ENCODE data around the gene CDCA7.

The CDCA7 gene

DNA sequence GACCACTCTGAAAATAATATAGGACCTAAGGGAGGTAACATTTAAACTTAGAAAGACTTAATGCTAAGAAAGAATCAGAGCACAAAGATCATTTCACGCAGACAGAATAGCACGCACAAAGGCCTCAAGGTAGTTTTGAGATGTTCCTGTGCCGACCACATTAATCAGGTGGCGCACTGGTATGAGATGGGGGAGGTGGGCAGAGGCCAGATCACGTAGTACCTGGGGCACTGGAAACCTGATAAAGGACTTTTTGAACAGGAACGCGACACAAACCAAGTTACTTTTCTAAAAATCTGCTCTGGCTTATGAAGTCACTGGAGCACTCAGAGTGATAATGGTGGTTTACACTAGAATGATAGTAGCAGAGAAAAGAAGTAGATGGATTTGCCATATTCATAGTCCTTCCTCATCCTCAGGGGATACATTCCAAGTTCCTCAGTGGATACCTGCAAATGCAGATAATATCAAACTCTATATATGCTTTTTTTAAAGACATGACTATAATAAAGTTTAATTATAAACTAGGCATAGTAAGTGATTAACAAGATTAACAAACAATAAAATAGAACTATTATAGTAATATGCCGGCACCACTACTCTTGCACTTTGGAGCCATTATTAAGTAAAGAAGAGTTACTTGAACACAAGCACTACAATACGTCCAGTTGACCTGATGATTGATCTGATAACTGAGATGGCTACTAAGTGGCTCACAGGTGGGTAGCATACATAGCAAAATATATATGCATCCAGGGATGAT lies 42.6 kb upstream of the CDCA7 start:
- no peak overlapping the region for H3K4me2 ChIP-seq (ENCODE audit: low read depth, low read length)
- DNase-seq: no peak
- H3K4me3 ChIP-seq (ENCODE audit: low read length): no peak overlapping the region
- H3K27ac ChIP-seq (ENCODE audit: low read length): no peak overlapping the region
- H3K9me3 ChIP-seq (replicated peaks; ENCODE audit: insufficient read depth, low read length): no peaks in the 10 kb centered on the region
- H3K27me3 ChIP-seq (replicated peaks; ENCODE audit: insufficient read depth, low read length): no peaks in the 10 kb centered on the region
- no peaks in the 10 kb centered on the region for H3K79me2 ChIP-seq (ENCODE audit: low read length)
- TF ChIP-seq, protein P1, sequence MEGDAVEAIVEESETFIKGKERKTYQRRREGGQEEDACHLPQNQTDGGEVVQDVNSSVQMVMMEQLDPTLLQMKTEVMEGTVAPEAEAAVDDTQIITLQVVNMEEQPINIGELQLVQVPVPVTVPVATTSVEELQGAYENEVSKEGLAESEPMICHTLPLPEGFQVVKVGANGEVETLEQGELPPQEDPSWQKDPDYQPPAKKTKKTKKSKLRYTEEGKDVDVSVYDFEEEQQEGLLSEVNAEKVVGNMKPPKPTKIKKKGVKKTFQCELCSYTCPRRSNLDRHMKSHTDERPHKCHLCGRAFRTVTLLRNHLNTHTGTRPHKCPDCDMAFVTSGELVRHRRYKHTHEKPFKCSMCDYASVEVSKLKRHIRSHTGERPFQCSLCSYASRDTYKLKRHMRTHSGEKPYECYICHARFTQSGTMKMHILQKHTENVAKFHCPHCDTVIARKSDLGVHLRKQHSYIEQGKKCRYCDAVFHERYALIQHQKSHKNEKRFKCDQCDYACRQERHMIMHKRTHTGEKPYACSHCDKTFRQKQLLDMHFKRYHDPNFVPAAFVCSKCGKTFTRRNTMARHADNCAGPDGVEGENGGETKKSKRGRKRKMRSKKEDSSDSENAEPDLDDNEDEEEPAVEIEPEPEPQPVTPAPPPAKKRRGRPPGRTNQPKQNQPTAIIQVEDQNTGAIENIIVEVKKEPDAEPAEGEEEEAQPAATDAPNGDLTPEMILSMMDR (IDR thresholded peaks at IDR 0.05; ENCODE audit: low read length): no peak
- TF ChIP-seq EZH2phosphoT487 (IDR thresholded peaks at IDR 0.05; ENCODE audit: low read length) (no peak), EZH2 (optimal IDR thresholded peaks at IDR 0.05; ENCODE audit: low read depth, low read length) (no peak)
- H3K9ac ChIP-seq (ENCODE audit: low read length): no peak overlapping the region
- H3F3A ChIP-seq (ENCODE audit: insufficient read depth, low read length): no peaks in the 10 kb centered on the region
- H3K9me2 ChIP-seq (replicated peaks; ENCODE audit: insufficient read depth, low read length): no peaks in the 10 kb centered on the region
- no peak overlapping the region for H2AFZ ChIP-seq (ENCODE audit: low read length)
- no peaks in the 10 kb centered on the region for H3K36me3 ChIP-seq (replicated peaks; ENCODE audit: insufficient read depth, low read length)
- H3K4me1 ChIP-seq (ENCODE audit: low read length): no peaks in the 10 kb centered on the region
- no peaks in the 10 kb centered on the region for H4K20me1 ChIP-seq (ENCODE audit: insufficient read depth, low read length)

DNA sequence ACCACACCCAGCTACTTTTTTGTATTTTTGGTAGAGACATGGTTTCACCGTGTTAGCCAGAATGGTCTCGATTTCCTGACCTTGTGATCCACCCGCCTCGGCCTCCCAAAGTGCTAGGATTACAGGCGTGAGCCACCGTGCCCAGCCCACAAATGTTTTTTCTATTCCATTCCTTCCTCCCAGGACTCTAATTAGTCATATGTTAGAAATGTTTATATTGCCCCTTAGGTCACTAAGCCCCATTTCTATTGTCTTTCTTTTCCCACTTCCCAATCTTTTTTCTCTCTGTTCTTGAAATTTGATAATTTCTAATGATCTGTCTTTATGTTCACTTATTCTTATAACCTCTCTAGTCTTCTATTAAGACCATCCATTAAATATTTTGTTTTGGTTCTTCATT lies 31.3 kb upstream of the CDCA7 start:
- Histone ChIP-seq H3K27me3 (replicated peaks; ENCODE audit: insufficient read depth, low read length) (no peaks in the 10 kb centered on the region), H3K27ac (ENCODE audit: low read length) (no peak overlapping the region), H3K4me3 (ENCODE audit: low read length) (no peak overlapping the region), H3K9me3 (replicated peaks; ENCODE audit: insufficient read depth, low read length) (no peaks in the 10 kb centered on the region), H3F3A (ENCODE audit: insufficient read depth, low read length) (no peaks in the 10 kb centered on the region), H3K9me2 (replicated peaks; ENCODE audit: insufficient read depth, low read length) (no peaks in the 10 kb centered on the region), H3K9ac (ENCODE audit: low read length) (no peak overlapping the region), H2AFZ (ENCODE audit: low read length) (no peak overlapping the region), H3K36me3 (replicated peaks; ENCODE audit: insufficient read depth, low read length) (no peaks in the 10 kb centered on the region), H3K79me2 (ENCODE audit: low read length) (no peaks in the 10 kb centered on the region), H3K4me1 (ENCODE audit: low read length) (no peaks in the 10 kb centered on the region), H4K20me1 (ENCODE audit: insufficient read depth, low read length) (no peaks in the 10 kb centered on the region), H3K4me2 (ENCODE audit: low read depth, low read length) (no peak overlapping the region)
- no peak for DNase-seq
- TF ChIP-seq EZH2phosphoT487 (IDR thresholded peaks at IDR 0.05; ENCODE audit: low read length) (no peak), EZH2 (optimal IDR thresholded peaks at IDR 0.05; ENCODE audit: low read depth, low read length) (no peak)
- TF ChIP-seq, protein P1 (IDR thresholded peaks at IDR 0.05; ENCODE audit: low read length): no peak

DNA sequence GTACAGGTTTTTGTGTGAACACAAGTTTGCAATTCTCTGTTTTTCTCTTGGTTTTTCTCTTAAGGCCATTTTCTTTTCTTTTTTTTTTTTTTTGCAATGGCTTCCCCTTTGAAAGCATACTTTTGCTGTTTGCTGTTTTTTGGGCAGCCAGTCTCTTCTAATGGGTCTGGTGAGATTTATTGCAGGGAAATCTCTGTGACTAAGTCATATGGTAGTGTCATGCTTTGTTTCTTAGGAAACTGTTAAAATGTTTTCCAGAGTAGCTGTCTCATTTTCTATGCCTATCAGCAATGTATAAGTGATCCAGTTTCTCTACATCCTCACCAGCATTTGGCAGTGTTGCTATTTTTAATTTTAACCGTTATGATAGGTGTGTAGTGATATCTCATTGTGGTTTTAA lies 27.9 kb upstream of the CDCA7 start:
- no peaks in the 10 kb centered on the region; the same call in 1 of the 2 replicates for H3K36me3 ChIP-seq (replicated peaks; ENCODE audit: insufficient read depth, low read length)
- H4K20me1 ChIP-seq (ENCODE audit: insufficient read depth, low read length): no peaks in the 10 kb centered on the region
- no peak overlapping the region for H3K27ac ChIP-seq (ENCODE audit: low read length)
- H3K27me3 ChIP-seq (replicated peaks; ENCODE audit: insufficient read depth, low read length): no peaks in the 10 kb centered on the region
- no peak for DNase-seq
- no peak overlapping the region for H2AFZ ChIP-seq (ENCODE audit: low read length)
- H3K9me2 ChIP-seq (replicated peaks; ENCODE audit: insufficient read depth, low read length): no peaks in the 10 kb centered on the region
- H3K4me2 ChIP-seq (ENCODE audit: low read depth, low read length): no peak overlapping the region
- no peak overlapping the region for H3K9ac ChIP-seq (ENCODE audit: low read length)
- H3K4me3 ChIP-seq (ENCODE audit: low read length): no peak overlapping the region
- H3K79me2 ChIP-seq (ENCODE audit: low read length): no peaks in the 10 kb centered on the region
- no peaks in the 10 kb centered on the region for H3F3A ChIP-seq (ENCODE audit: insufficient read depth, low read length)
- H3K9me3 ChIP-seq (replicated peaks; ENCODE audit: insufficient read depth, low read length): no peaks in the 10 kb centered on the region
- H3K4me1 ChIP-seq (ENCODE audit: low read length): no peaks in the 10 kb centered on the region
- TF ChIP-seq EZH2phosphoT487 (IDR thresholded peaks at IDR 0.05; ENCODE audit: low read length) (no peak), EZH2 (optimal IDR thresholded peaks at IDR 0.05; ENCODE audit: low read depth, low read length) (no peak)
- TF ChIP-seq, protein P1 (IDR thresholded peaks at IDR 0.05; ENCODE audit: low read length): no peak

Measured in MM.1S (cell line).